ENCODE data around the gene SYNPR. TPM values are rescaled to one million over a fixed set of nuclear protein-coding genes. Genes with fewer than 3 reads are reported as not detected.

SYNPR gene
- total and polyA plus RNA-seq, 7 donors, result 0.16 to 1.4 (median 0.32) TPM; not detected in 2

- WGBS, 2 donors, result 34 to 48% methylated on average over 1 of the region's 1 CpG
- H3K27ac ChIP-seq, result no peak overlapping the region
- H3K9me3 ChIP-seq, result no peaks in the 10 kb centered on the region
- no peaks in the 10 kb centered on the region for H3K4me1 ChIP-seq
- no peak overlapping the region for H3K4me3 ChIP-seq
- intact Hi-C loops (cut with DNase I), result no loop called here
- DNase-seq, result no peak
- no peaks in the 10 kb centered on the region for H3K36me3 ChIP-seq
- H3K27me3 ChIP-seq, result no peaks in the 10 kb centered on the region
- no peak for TF ChIP-seq CTCF (IDR thresholded peaks at IDR 0.05)
- TF ChIP-seq POLR2AphosphoS5 (IDR thresholded peaks at IDR 0.05), result no peak
- no peak for TF ChIP-seq POLR2A (IDR thresholded peaks at IDR 0.05)
- TF ChIP-seq EP300 (IDR thresholded peaks at IDR 0.05), result no peak
These were observed 283.8 kb downstream of the SYNPR start for GRCh38 chr3:63561879-63562278.

- Histone ChIP-seq H3K4me1 (no peaks in the 10 kb centered on the region), H3K36me3 (no peaks in the 10 kb centered on the region), H3K9me3 (no peaks in the 10 kb centered on the region), H3K4me3 (no peak overlapping the region), H3K27ac (no peak overlapping the region), H3K27me3 (no peaks in the 10 kb centered on the region)
- TF ChIP-seq POLR2AphosphoS5 (IDR thresholded peaks at IDR 0.05) (no peak), POLR2A (IDR thresholded peaks at IDR 0.05) (no peak), CTCF (IDR thresholded peaks at IDR 0.05) (no peak), EP300 (IDR thresholded peaks at IDR 0.05) (no peak)
- intact Hi-C loops (cut with DNase I), result no loop called here
- WGBS, 2 donors, result 34 to 43% methylated on average over 4 of the region's 4 CpGs
- no peak for DNase-seq
These were observed 284.2 kb downstream of the SYNPR start for GRCh38 chr3:63562323-63562722.

GRCh38 chr3:63563572-63563971 lies 285.5 kb downstream of the SYNPR start:
- intact Hi-C loops (cut with DNase I), result no loop called here
- Histone ChIP-seq H3K4me3 (no peak overlapping the region), H3K9me3 (no peaks in the 10 kb centered on the region), H3K27me3 (no peaks in the 10 kb centered on the region), H3K4me1 (no peaks in the 10 kb centered on the region), H3K27ac (no peak overlapping the region), H3K36me3 (no peaks in the 10 kb centered on the region)
- DNase-seq, result no peak
- TF ChIP-seq EP300 (IDR thresholded peaks at IDR 0.05), result no peak
- no peak for TF ChIP-seq POLR2A (IDR thresholded peaks at IDR 0.05)
- TF ChIP-seq CTCF (IDR thresholded peaks at IDR 0.05), result no peak

- no peaks in the 10 kb centered on the region for H3K27me3 ChIP-seq
- no peak overlapping the region for H3K4me3 ChIP-seq
- no peak for DNase-seq
- TF ChIP-seq POLR2A (IDR thresholded peaks at IDR 0.05) (no peak), CTCF (IDR thresholded peaks at IDR 0.05) (no peak), POLR2AphosphoS5 (IDR thresholded peaks at IDR 0.05) (no peak), EP300 (IDR thresholded peaks at IDR 0.05) (no peak)
- no peaks in the 10 kb centered on the region for H3K4me1 ChIP-seq
- intact Hi-C loops (cut with DNase I), result no loop called here
- no peaks in the 10 kb centered on the region for H3K9me3 ChIP-seq
- 79 to 91% methylated on average over 6 of the region's 6 CpGs for WGBS, 2 donors
- no peak overlapping the region for H3K27ac ChIP-seq
- no peaks in the 10 kb centered on the region for H3K36me3 ChIP-seq
These were observed 287.1 kb downstream of the SYNPR start for GRCh38 chr3:63565220-63565619.

GRCh38 chr3:63571682-63572081 lies 293.6 kb downstream of the SYNPR start:
- WGBS, 2 donors, result 43 to 66% methylated on average over 3 of the region's 3 CpGs
- no peak overlapping the region for H3K27ac ChIP-seq
- no peaks in the 10 kb centered on the region for H3K36me3 ChIP-seq

More at GRCh38 chr3:63571682-63572081, 293.6 kb downstream of the SYNPR start:
- no peak overlapping the region for H3K4me3 ChIP-seq
- no peak for DNase-seq
- H3K27me3 ChIP-seq, result no peaks in the 10 kb centered on the region
- intact Hi-C loops (cut with DNase I), result no loop called here
- H3K4me1 ChIP-seq, result no peaks in the 10 kb centered on the region
- H3K9me3 ChIP-seq, result no peaks in the 10 kb centered on the region
- TF ChIP-seq EP300 (IDR thresholded peaks at IDR 0.05) (no peak), CTCF (IDR thresholded peaks at IDR 0.05) (no peak), POLR2A (IDR thresholded peaks at IDR 0.05) (no peak), POLR2AphosphoS5 (IDR thresholded peaks at IDR 0.05) (no peak)
